K562 (cell line): Measurements from ENCODE around the gene TMTC3.

Source experiments
- ATF2 ChIP-seq: sonication (generic); formaldehyde crosslinking; IDR thresholded peaks from 2 replicates; pipeline ENCODE4 v1.8.1; 2022; ENCODE audit warnings: missing genetic modification reagents
- EZH2 ChIP-seq: IDR thresholded peaks from 2 replicates; pipeline ENCODE4 v1.6.1; 2012; ENCODE audit warnings: low read depth, mild to moderate bottlenecking, inconsistent platforms, low read length, borderline replicate concordance
- FOXP4 ChIP-seq: sonication (generic); formaldehyde crosslinking; IDR thresholded peaks from 2 replicates; pipeline ENCODE4 v1.8.0; 2022; ENCODE audit warnings: mild to moderate bottlenecking, missing genetic modification reagents, borderline replicate concordance
- HLTF ChIP-seq: fragments of 450-650 bp; IDR thresholded peaks from 2 replicates; pipeline ENCODE4 v1.6.1; 2016
- IRF2 ChIP-seq: sonication (generic); formaldehyde crosslinking; IDR thresholded peaks from 2 replicates; pipeline ENCODE4 v1.8.1; 2022; ENCODE audit warnings: mild to moderate bottlenecking, missing genetic modification reagents
- JUN ChIP-seq, 2 experiments: sonication (generic) in 1 of 2; formaldehyde crosslinking in 1 of 2; IDR thresholded peaks; 2 replicates each; pipeline versions ENCODE4 v1.6.1 to v1.8.0; 2012 to 2022; ENCODE audit warnings: borderline replicate concordance in 2 of 2, mild to moderate bottlenecking in 2 of 2, improper control_type of control experiment in 1 of 2, low read depth in 1 of 2, low read length in 1 of 2, missing genetic modification reagents in 1 of 2
- POLR2A ChIP-seq: fragments of 450-650 bp; conservative IDR thresholded peaks from 2 replicates; pipeline ENCODE4 v1.6.1; 2016
- PRDM10 ChIP-seq: fragments of 450-650 bp; IDR thresholded peaks from 2 replicates; pipeline ENCODE4 v1.6.1; 2018; ENCODE audit not compliant: partially characterized antibody
- RBM15 ChIP-seq: fragments of 200-400 bp; formaldehyde crosslinking; IDR thresholded peaks from 2 replicates; pipeline ENCODE4 v1.6.1; 2018; ENCODE audit warnings: mild to moderate bottlenecking, low read length, moderate library complexity; ENCODE audit not compliant: insufficient read depth
- SNRNP70 ChIP-seq: fragments of 200-400 bp; formaldehyde crosslinking; optimal IDR thresholded peaks from 2 replicates; pipeline ENCODE3; 2017; ENCODE audit warnings: low read depth, low read length
- TAF1 ChIP-seq: IDR thresholded peaks from 2 replicates; pipeline ENCODE4 v1.6.1; 2011; ENCODE audit warnings: mild to moderate bottlenecking, low read length, moderate library complexity; ENCODE audit not compliant: insufficient read depth, control insufficient read depth, severe bottlenecking; ENCODE audit errors: extremely low read depth
- ZNF217 ChIP-seq: sonication (generic); formaldehyde crosslinking; IDR thresholded peaks from 2 replicates; pipeline ENCODE4 v1.8.0; 2022; ENCODE audit warnings: mild to moderate bottlenecking, missing genetic modification reagents
- ZNF24 ChIP-seq: fragments of 450-650 bp; IDR thresholded peaks from 2 replicates; pipeline ENCODE4 v1.6.1; 2016
- ZNF511 ChIP-seq: sonication (generic); formaldehyde crosslinking; IDR thresholded peaks from 2 replicates; pipeline ENCODE4 v1.8.0; 2022; ENCODE audit warnings: mild to moderate bottlenecking, missing genetic modification reagents

- no peak for TF ChIP-seq IRF2 (CRISPR knock-in tag)
- TF ChIP-seq PRDM10, result no peak
- no peak for TF ChIP-seq ZNF24
- no peak for TF ChIP-seq POLR2A
- TF ChIP-seq RBM15, result no peak
- no peak for TF ChIP-seq ZNF511 (CRISPR knock-in tag)
- TF ChIP-seq ZNF217 (CRISPR knock-in tag), result no peak
- TF ChIP-seq TAF1, result no peak
- TF ChIP-seq EZH2, result no peak
- no peak for TF ChIP-seq FOXP4 (CRISPR knock-in tag)
- no peak for TF ChIP-seq ATF2
- no peak for TF ChIP-seq SNRNP70
- no peak for TF ChIP-seq JUN (IDR thresholded peaks at IDR 0.05; ENCODE audit: borderline replicate concordance, low read depth, low read length)
- no peak for TF ChIP-seq JUN (CRISPR knock-in tag; IDR thresholded peaks at IDR 0.05; ENCODE audit: borderline replicate concordance)
- no peak for TF ChIP-seq HLTF
Observed at GRCh38 chr12:88150063-88150462, 8.0 kb downstream of the TMTC3 start.
